ENCODE results near the gene PRRT1B.

PRRT1B gene

DNA sequence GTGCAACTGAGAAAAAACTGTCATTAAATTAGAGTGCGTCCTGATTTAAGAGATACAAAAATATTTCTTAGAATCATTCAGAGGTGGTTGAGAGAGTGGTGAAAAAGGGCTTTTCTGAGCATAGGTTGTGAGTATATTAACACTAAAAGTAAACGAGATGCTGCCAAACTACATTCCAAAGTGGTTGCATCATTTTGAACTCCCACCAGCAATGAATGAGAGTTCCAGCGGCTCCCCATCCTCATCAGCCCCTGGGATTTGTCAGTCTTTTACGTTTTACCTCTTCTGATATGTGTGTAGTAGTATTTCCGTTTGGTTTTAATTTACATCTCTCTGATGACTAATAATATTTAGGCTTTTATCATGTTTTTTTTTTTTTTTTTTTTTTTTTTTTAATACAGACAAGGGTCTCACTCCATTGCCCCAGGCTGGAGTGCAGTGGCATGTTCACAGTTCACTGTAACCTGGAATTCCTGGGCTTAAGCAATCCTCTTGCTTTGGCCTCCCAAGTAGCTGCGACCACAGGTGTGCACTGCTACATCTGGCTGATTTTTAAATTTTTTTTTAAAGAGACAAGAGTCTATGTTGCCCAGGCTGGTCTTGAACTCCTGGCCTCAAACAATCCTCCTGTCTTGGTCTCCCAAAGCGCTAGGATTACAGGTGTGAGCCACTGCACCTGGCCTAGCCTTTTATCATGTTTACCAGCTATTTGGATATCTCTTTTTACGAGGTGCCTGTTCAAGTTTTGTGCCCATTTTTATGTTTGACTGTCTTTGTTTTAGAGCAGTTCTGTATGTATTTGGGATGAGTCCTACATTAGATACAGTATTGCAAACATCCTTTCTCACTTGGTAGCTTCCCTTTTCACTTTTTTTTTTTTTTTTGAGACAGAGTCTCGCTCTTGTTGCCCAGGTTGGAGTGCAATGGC, 17.0 kb downstream of the PRRT1B start:
- H3K4me3 ChIP-seq (ENCODE audit: low read depth, low read length): no peak overlapping the region
- no peak for DNase-seq (ENCODE audit: low read depth)

DNA sequence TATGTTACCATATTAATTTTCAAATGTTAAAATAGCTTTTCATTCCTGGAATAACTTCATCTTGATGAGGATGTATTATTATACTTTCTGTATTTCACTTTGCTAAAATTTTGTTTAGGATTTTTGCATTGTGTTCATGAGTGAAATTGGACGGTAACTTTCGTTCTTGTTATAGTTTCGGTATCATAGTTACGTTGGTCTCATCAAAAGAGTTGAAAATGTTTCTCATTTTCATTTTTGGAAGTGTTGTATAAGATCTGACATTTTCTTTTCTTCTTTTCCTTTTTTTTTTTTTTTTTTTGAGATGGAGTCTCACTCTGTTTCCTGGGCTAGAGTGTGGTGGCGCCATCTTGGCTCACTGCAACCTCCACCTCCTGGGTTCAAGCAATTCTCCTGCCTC, 20.0 kb downstream of the PRRT1B start:
- TF ChIP-seq, protein P1, sequence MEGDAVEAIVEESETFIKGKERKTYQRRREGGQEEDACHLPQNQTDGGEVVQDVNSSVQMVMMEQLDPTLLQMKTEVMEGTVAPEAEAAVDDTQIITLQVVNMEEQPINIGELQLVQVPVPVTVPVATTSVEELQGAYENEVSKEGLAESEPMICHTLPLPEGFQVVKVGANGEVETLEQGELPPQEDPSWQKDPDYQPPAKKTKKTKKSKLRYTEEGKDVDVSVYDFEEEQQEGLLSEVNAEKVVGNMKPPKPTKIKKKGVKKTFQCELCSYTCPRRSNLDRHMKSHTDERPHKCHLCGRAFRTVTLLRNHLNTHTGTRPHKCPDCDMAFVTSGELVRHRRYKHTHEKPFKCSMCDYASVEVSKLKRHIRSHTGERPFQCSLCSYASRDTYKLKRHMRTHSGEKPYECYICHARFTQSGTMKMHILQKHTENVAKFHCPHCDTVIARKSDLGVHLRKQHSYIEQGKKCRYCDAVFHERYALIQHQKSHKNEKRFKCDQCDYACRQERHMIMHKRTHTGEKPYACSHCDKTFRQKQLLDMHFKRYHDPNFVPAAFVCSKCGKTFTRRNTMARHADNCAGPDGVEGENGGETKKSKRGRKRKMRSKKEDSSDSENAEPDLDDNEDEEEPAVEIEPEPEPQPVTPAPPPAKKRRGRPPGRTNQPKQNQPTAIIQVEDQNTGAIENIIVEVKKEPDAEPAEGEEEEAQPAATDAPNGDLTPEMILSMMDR (IDR thresholded peaks at IDR 0.05; ENCODE audit: control insufficient read depth, extremely low read depth, insufficient read depth): no peak
- DNase-seq (ENCODE audit: low read depth): no peak
- no peak overlapping the region for H3K4me3 ChIP-seq (ENCODE audit: low read depth, low read length)

More for the DNA sequence above, 17.0 kb downstream of the PRRT1B start:
- TF ChIP-seq, protein P1 (IDR thresholded peaks at IDR 0.05; ENCODE audit: control insufficient read depth, extremely low read depth, insufficient read depth): no peak

DNA sequence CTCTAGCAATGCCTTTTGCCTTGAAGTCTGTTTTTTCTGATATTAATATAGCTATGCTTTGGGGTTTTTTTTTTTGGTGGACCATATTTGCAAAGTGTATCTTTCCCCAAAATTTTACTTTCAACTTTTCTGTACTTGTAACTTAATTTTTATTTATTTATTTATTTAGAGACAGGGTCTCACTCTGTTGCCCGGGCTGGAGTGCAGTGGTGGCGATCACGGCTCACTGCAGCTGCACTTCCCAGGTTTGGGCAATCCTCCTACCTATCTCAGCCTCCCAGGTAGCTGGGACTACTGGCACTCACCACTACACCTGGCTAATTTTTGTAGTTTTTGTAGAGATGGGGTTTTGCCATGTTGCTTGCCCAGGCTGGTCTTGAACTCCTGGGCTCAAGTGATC, 20.8 kb downstream of the PRRT1B start:
- DNase-seq (ENCODE audit: low read depth): no peak
- no peak overlapping the region for H3K4me3 ChIP-seq (ENCODE audit: low read depth, low read length)
- TF ChIP-seq, protein P1 (IDR thresholded peaks at IDR 0.05; ENCODE audit: control insufficient read depth, extremely low read depth, insufficient read depth): no peak

DNA sequence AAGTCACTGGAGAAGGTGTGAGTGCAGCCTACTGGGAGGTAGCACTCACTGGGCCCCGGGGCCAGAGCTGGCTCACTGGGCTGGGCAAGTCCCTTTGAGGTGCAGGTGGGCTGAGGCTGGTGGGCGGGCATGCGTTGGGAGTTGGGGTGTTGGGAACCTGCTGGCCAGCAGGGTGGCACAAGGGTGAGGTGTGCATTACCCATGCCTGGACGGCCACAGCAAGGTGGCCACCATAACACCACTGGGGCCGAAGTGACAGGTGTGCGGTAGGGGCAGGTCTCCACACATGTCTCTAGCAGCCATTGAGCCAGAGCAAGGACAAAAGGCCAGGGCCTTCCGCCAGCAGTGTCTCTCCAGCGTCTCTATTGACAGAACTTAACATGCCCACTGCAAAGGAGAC, 22.6 kb downstream of the PRRT1B start:
- DNase-seq (ENCODE audit: low read depth): no peak
- TF ChIP-seq, protein P1 (IDR thresholded peaks at IDR 0.05; ENCODE audit: control insufficient read depth, extremely low read depth, insufficient read depth): no peak
- no peak overlapping the region for H3K4me3 ChIP-seq (ENCODE audit: low read depth, low read length)

DNA sequence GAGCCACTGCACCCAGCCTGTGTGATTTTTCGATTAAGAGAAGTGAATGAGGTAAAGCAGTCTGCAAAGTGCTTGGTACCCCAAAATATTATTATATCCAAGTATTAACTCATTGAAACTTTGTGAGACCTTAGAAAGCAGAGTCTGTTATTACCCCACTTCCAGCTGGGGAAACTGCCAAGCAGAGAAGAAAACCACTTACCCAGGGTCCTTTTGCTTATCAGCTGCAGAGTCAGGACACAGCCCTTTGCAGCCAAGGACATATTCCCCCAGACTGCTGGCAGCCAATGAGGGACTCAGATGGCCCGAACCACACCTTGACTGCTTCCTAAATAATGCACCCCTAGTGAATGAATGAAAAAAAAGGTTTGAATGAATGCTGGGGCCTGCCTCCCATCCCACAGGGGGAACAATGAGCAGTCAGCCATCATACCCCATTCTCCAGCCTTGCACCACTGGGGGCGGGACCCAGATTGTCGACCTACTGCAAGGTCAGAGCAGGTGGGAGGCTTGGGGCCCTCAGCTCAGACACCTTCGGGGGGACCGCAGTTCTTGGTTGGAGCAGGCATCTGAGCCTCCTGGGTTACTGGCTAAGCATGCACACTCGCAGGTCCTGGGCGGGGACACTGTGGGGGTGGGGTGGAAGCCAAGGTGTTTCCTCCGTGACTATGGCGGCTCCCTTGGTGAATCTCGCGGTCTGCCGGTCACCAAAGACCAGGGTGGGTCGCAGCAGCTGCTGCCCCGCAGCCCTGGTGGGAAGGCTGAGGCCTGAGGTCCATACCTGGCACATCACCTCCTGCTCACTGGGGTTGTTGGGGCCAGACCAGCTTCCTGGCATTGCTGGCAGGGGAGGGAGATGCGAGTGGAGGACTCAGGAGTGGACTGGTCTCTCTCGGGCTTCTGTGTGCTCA, 29.7 kb downstream of the PRRT1B start:
- no peak overlapping the region for H3K4me3 ChIP-seq (ENCODE audit: low read depth, low read length)
- no peak for DNase-seq (ENCODE audit: low read depth)
- TF ChIP-seq, protein P1 (IDR thresholded peaks at IDR 0.05; ENCODE audit: control insufficient read depth, extremely low read depth, insufficient read depth): no peak

DNA sequence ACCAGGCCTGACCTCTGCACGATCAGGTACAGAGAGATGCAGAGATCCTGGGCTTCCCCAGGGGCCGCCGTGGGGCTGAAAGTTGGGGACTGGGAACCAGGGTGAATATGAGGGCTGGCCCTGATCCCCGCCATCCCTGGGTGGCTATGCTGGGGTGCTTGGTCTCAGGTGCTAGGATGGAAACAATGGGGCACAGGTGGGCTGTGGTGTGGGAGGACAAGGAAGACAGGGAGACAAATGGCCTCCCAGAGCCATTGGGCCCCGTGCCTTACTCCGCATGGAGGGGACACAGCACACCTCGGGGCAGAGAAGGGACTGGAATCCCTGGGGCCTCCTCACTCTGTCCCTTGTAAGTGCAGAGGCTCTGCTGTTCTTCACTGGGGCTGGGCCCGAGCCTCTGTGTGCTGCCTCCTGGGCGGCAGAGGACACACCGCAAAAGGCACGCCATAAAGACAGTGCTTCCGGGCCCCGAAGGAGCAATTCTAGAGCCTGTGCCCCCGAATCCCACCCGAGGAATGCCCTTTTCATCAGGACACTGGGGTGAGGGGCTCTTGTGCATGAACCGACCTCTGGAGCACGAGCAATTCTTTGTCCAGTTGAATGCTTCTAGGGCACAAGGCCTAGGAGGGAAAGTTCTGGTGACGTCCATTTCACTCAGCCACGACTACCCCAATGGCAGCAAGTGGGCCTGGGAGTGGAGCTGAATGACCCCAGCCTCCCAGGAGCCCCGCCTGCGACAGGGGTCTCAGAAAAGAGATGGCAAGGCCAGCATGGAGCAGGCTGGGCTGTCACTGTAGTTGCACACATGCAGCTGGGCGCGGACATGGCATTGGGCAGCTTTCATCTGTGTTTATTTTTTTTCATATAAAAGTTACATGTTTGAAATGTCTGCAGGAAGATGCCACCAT, 30.9 kb downstream of the PRRT1B start:
- H3K4me3 ChIP-seq (ENCODE audit: low read depth, low read length): no peak overlapping the region
- DNase-seq (ENCODE audit: low read depth): no peak
- TF ChIP-seq, protein P1 (IDR thresholded peaks at IDR 0.05; ENCODE audit: control insufficient read depth, extremely low read depth, insufficient read depth): no peak

Data from LNCaP clone FGC (cell line).